OCI-LY1 (cell line): ENCODE measurements around the gene CYBA.

ENCODE experiments used
- CTCF ChIP-seq: fragments of 200-600 bp; sonication (generic), shearing (Covaris generic); IDR thresholded peaks from 2 replicates; pipeline ENCODE4 v1.5.1; 2017; ENCODE audit warnings: mild to moderate bottlenecking, antibody characterized with exemption, low read length, moderate library complexity, mixed read lengths
- EZH2 ChIP-seq: fragments of 200-600 bp; sonication (generic), shearing (Covaris generic); IDR thresholded peaks from 2 replicates; pipeline ENCODE4 v1.8.0; 2017; ENCODE audit warnings: borderline replicate concordance, mixed run types, mild to moderate bottlenecking, antibody characterized with exemption, low read length, moderate library complexity, mixed read lengths

DNA sequence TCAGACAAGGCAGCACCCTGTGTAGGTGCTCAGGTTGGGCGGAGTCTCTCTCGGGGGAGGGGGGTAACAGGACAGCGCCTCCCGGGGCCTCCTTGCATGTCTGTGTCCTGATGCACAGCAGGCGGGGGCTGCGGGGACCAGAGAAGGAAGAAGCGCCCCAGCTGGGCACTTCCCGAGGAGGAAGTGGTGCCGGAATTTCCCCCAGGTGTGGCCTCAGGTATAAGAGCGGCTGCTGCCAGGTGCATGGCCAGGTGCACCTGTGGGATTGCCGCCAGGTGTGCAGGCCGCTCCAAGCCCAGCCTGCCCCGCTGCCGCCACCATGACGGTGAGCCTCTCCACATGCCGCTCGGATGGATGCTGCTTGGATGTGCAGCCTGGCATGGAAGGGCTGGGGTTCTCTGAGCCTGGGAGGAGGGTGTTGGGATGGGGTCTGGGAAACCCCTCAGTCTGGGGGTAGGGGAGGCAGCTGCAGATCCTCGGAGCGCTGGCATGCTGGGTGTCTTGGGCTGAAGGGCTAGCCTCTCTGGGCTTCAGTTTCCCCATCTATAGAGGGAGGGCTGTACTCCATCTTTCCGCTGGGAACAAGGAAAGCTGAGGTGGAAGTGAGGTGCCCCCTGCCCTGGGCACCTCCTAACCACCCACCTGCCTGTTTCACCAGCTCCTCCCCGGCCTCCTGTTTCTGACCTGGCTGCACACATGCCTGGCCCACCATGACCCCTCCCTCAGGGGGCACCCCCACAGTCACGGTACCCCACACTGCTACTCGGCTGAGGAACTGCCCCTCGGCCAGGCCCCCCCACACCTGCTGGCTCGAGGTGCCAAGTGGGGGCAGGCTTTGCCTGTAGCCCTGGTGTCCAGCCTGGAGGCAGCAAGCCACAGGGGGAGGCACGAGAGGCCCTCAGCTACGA is 12.3 kb downstream of the CYBA start, which contains the start of gene IL17C:
- TF ChIP-seq CTCF = no peak
- no peak for TF ChIP-seq EZH2
